Measurements from ENCODE around the gene ALOX15B.

DNA sequence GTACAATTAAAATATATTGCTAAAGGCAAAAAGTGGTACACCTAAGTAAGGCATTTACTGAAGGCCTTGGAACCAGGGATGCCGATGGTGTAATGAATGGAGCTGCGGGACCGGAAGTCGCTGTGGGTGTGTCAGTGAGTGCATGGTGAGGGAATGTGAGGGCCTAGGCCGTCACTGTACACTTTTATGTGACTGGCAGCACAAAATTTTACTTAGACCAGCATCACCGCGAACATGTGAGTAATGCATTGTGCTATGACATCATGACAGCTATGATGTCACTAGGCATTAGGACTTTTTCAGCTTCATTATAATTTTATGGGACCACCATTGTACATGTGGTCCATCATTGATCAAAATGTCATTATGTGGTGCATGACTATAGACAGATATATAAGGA, 14.7 kb downstream of the ALOX15B start:
- TF ChIP-seq POLR2A (IDR thresholded peaks at IDR 0.05; ENCODE audit: low read length), result no peak
- TF ChIP-seq GATA1 (IDR thresholded peaks at IDR 0.05; ENCODE audit: low read depth, low read length), result no peak

Data from erythroblast (primary cell).